Heart left ventricle (tissue), 16 donors: Measurements from ENCODE around the gene TMEM273. TPM values are rescaled to one million over a fixed set of nuclear protein-coding genes. Genes with fewer than 3 reads are reported as not detected.

Source experiments
- ATAC-seq, 4 donors: fragments of 200-7000 bp; cut with Tn5 transposase; one replicate each; pipeline ENCODE4 v1.9.1; 2020 to 2022; ENCODE audit warnings: moderate library complexity in 4 of 4, mild to moderate bottlenecking in 3 of 4, moderate number of reproducible peaks in 1 of 4
- DNase-seq, 5 donors: peaks; one replicate each; pipeline ENCODE4 v3.0.0-alpha.2; 2020
- H3K27ac ChIP-seq, 12 donors: fragments of 200-600 bp; sonication (generic) in 4 of 12; one replicate each; pipeline versions ENCODE4 v1.5.0 to v1.8.0; 2016 to 2022; ENCODE audit warnings: mild to moderate bottlenecking in 2 of 12
- H3K27me3 ChIP-seq, 9 donors: fragments of 200-600 bp; sonication (generic) in 2 of 9; one replicate each; pipeline versions ENCODE4 v1.5.1 to v1.8.0; 2016 to 2022; ENCODE audit warnings: mild to moderate bottlenecking in 3 of 9
- H3K36me3 ChIP-seq, 9 donors: fragments of 200-600 bp; sonication (generic) in 2 of 9; one replicate each; pipeline versions ENCODE4 v1.5.0 to v1.8.0; 2018 to 2022; ENCODE audit warnings: mild to moderate bottlenecking in 2 of 9
- H3K4me1 ChIP-seq, 12 donors: fragments of 200-600 bp; sonication (generic) in 4 of 12; one replicate each; pipeline versions ENCODE4 v1.5.0 to v1.8.0; 2016 to 2022; ENCODE audit warnings: mild to moderate bottlenecking in 3 of 12
- H3K4me3 ChIP-seq, 12 donors: fragments of 200-600 bp; sonication (generic) in 4 of 12; one replicate each; pipeline versions ENCODE4 v1.5.0 to v1.8.0; 2017 to 2022; ENCODE audit warnings: mild to moderate bottlenecking in 9 of 12, moderate library complexity in 4 of 12
- H3K9me3 ChIP-seq, 12 donors: fragments of 200-600 bp; sonication (generic) in 4 of 12; one replicate each; pipeline versions ENCODE4 v1.5.0 to v1.8.0; 2016 to 2022; ENCODE audit warnings: mild to moderate bottlenecking in 1 of 12
- CTCF ChIP-seq, 12 donors: fragments of 200-600 bp; sonication (generic) in 4 of 12; IDR thresholded peaks; one replicate each; pipeline versions ENCODE4 v1.5.0 to v1.8.0; 2018 to 2022; ENCODE audit warnings: antibody characterized with exemption in 12 of 12, mild to moderate bottlenecking in 5 of 12
- POLR2A ChIP-seq, 2 donors: fragments of 450-650 bp; IDR thresholded peaks; one replicate each; pipeline ENCODE4 v1.6.1; 2017; ENCODE audit warnings: antibody characterized with exemption in 2 of 2, mild to moderate bottlenecking in 2 of 2, moderate library complexity in 2 of 2
- WGBS, 4 donors: extraction: QIAGEN DNeasy Blood & Tissue Kit in 2 of 4; methylation state at CpG; one replicate each; pipeline versions ENCODE4 v1.1.5 to v1.1.7; 2013 to 2018; 5-methylcytosine and 5-hydroxymethylcytosine counted together
- intact Hi-C, 10 donors: fragments of 100-400 bp; cut with DNase I; formaldehyde crosslinking; loops; one replicate each; pipeline versions ENCODE4 v1.11.1 to v1.14.2; 2022
- polyA plus RNA-seq, 2 donors: library from polyadenylated mRNA; stranded (reverse); fragments of 200-250 nt; gene quantifications; one replicate each; pipeline ENCODE4 v1.2.3, GENCODE V29; 2013
- total RNA-seq, 9 donors: library from RNA; depleted of rRNA in 2 of 9; stranded (reverse); fragments of >200 nt in 2 of 9; fragmentation: NEBNext Ultra II Directional in 3 of 9; extraction: Animal tissue kit (Norgen Biotek cat#: 25700) in 3 of 9; gene quantifications; one replicate each; pipeline versions ENCODE4 v1.1.0 to v1.2.4, GENCODE V29; 2016 to 2023
- donor health status: ischemic (EF 13 %, LVEDD 7.1; RV severe dilation, severe dysfunction).
- donor health status: healthy with polysubstance abuse.
- donor health status: DM: no; HTN: yes; CAD: no.
- donor health status: DM: no; HTN: no; CAD: no.
- donor health status: ischemic (EF 25% LVEDD 6.9; RV normal size, moderate dysfunction).
- donor health status: ischemic (EF 25% LVEDD 5.7; RV mildly dilated, moderate dysfunction).
- donor health status: healthy.
- donor health status: DM: yes; HTN: yes; CAD: no.
- donor health status: ischemic (EF 35%, LVEDD 5.7; RV mildly dilated, moderate dysfunction).
- donor health status: nonischemic (EF 11% LVEDD 7.7; RV severe dilation, severe dysfunction).
- donor health status: DM: yes; HTN: yes; CAD: no.
- donor health status: PGD.
- donor health status: ischemic (EF 29% LVEDD 5.4; RV normal size, mild dysfunction).
- donor health status: nonischemic (EF 23%, LVEDD 6.1; RV moderate dilation, normal function).

TMEM273 gene
- total and polyA plus RNA-seq, 11 donors = 7.9 to 38.7 (median 16.9) TPM

GRCh38 chr10:49186613-49187012, 1.6 kb downstream of the TMEM273 start:
- Histone ChIP-seq H3K4me1 (peaks cover 0 to 92% (median 51%) of the 10 kb centered on the region in 12 donors), H3K9me3 (no peaks in the 10 kb centered on the region), H3K4me3 (peak overlapping the region in 9 of 12 donors; percentile 40 to 61 (median 51)), H3K27me3 (no peaks in the 10 kb centered on the region), H3K27ac (peak overlapping the region in 9 of 12 donors; percentile 66 to 88 (median 82)), H3K36me3 (no peaks in the 10 kb centered on the region)
- DNase-seq = no peak
- WGBS, 4 donors = 69 to 89% (median 79%) methylated on average over 4 of the region's 4 CpGs
- TF ChIP-seq POLR2A (IDR thresholded peaks at IDR 0.05) = no peak
- intact Hi-C loops = loop anchor here in 4 of 10 donors (2.0 to 10.0 kb wide), 4 partner anchors 58 to 112 kb away; partner anchors contain the start of gene C10orf71 (in 3 of the 4)
- no peak for ATAC-seq

GRCh38 chr10:49185213-49185612, 3.0 kb downstream of the TMEM273 start:
- Histone ChIP-seq H3K4me3 (peak overlapping the region in 7 of 12 donors; percentile 10 to 35 (median 20)), H3K27ac (peak overlapping the region in 4 of 12 donors; percentile 4 to 70 (median 31)), H3K9me3 (no peaks in the 10 kb centered on the region), H3K27me3 (no peaks in the 10 kb centered on the region), H3K36me3 (no peaks in the 10 kb centered on the region), H3K4me1 (peaks cover 0 to 93% (median 48%) of the 10 kb centered on the region in 12 donors)
- TF ChIP-seq CTCF (IDR thresholded peaks at IDR 0.05) = no peak
- TF ChIP-seq POLR2A (IDR thresholded peaks at IDR 0.05) = no peak
- intact Hi-C loops = loop anchor here in 4 of 10 donors (5.0 to 10.0 kb wide), 3 partner anchors 60 to 112 kb away; partner anchors contain the start of gene C10orf71 (in 2 of the 4)
- DNase-seq (no peak), ATAC-seq (no peak)
- WGBS, 4 donors = 81 to 87% (median 84%) methylated on average over 3 of the region's 3 CpGs

GRCh38 chr10:49184642-49185111, 3.5 kb downstream of the TMEM273 start:
- H3K27me3 ChIP-seq = no peaks in the 10 kb centered on the region
- no peak for ATAC-seq
- DNase-seq = peak in 1 of 5 donors; percentile 40
- WGBS, 4 donors = 57 to 65% (median 61%) methylated on average over 6 of the region's 6 CpGs
- H3K9me3 ChIP-seq = no peaks in the 10 kb centered on the region
- H3K36me3 ChIP-seq = no peaks in the 10 kb centered on the region
- H3K4me1 ChIP-seq = peaks cover 0 to 92% (median 43%) of the 10 kb centered on the region in 12 donors
- intact Hi-C loops = loop anchor here in 4 of 10 donors (5.0 to 10.0 kb wide), 3 partner anchors 60 to 113 kb away; partner anchors contain the start of gene C10orf71 (in 2 of the 4)
- peak overlapping the region in 7 of 12 donors; percentile 9 to 35 (median 16) for H3K4me3 ChIP-seq
- TF ChIP-seq CTCF (IDR thresholded peaks at IDR 0.05) = no peak
- TF ChIP-seq POLR2A (IDR thresholded peaks at IDR 0.05) = no peak
- H3K27ac ChIP-seq = peak overlapping the region in 3 of 12 donors; percentile 4 to 70 (median 20)

GRCh38 chr10:49183596-49184542, 4.3 kb downstream of the TMEM273 start:
- 44 to 57% (median 52%) methylated on average over 5 of the region's 5 CpGs for WGBS, 4 donors
- H3K4me1 ChIP-seq = peaks cover 0 to 91% (median 35%) of the 10 kb centered on the region in 12 donors
- no peaks in the 10 kb centered on the region for H3K9me3 ChIP-seq
- H3K36me3 ChIP-seq = no peaks in the 10 kb centered on the region
- TF ChIP-seq POLR2A (IDR thresholded peaks at IDR 0.05) (no peak), CTCF (IDR thresholded peaks at IDR 0.05) (no peak)
- ATAC-seq = no peak
- H3K4me3 ChIP-seq = peak overlapping the region in 6 of 12 donors; percentile 9 to 35 (median 16)
- DNase-seq = no peak
- intact Hi-C loops = loop anchor here in 1 of 10 donors (10.0 kb wide), 1 partner anchor 61 kb away; no protein-coding TSS in a partner anchor
- H3K27me3 ChIP-seq = no peaks in the 10 kb centered on the region
- peak overlapping the region in 3 of 12 donors; percentile 4 to 70 (median 21) for H3K27ac ChIP-seq
